Endothelial cell (in vitro differentiated cells): ENCODE results near the gene FHAD1. TPM values are rescaled to one million over a fixed set of nuclear protein-coding genes. Genes with fewer than 3 reads are reported as not detected.

Experiments
- DNase-seq: peaks from one replicate; pipeline ENCODE4 v3.0.0; 2021; ENCODE audit warnings: low spot score
- H3K27ac Mint-ChIP-seq: one replicate; pipeline ENCODE4 v1.8.0; 2021; ENCODE audit warnings: mixed read lengths, inconsistent platforms; ENCODE audit not compliant: unreplicated experiment
- H3K27me3 Mint-ChIP-seq: one replicate; pipeline ENCODE4 v1.8.0; 2021; ENCODE audit warnings: mild to moderate bottlenecking, moderate library complexity, mixed read lengths, inconsistent platforms; ENCODE audit not compliant: unreplicated experiment
- H3K36me3 Mint-ChIP-seq: one replicate; pipeline ENCODE4 v1.8.0; 2021; ENCODE audit warnings: mild to moderate bottlenecking, low read depth, mixed read lengths, inconsistent platforms; ENCODE audit not compliant: unreplicated experiment
- H3K4me1 Mint-ChIP-seq: one replicate; pipeline ENCODE4 v1.8.0; 2021; ENCODE audit warnings: mild to moderate bottlenecking, mixed read lengths, inconsistent platforms; ENCODE audit not compliant: unreplicated experiment
- H3K4me3 Mint-ChIP-seq: one replicate; pipeline ENCODE4 v1.8.0; 2021; ENCODE audit warnings: mild to moderate bottlenecking, mixed read lengths, inconsistent platforms; ENCODE audit not compliant: unreplicated experiment
- H3K9me3 Mint-ChIP-seq: one replicate; pipeline ENCODE4 v1.8.0; 2021; ENCODE audit warnings: mixed read lengths, inconsistent platforms; ENCODE audit not compliant: unreplicated experiment
- CTCF ChIP-seq: fragments of 200-600 bp; sonication (generic); IDR thresholded peaks from one replicate; pipeline ENCODE4 v1.5.0; 2021; ENCODE audit warnings: antibody characterized with exemption; ENCODE audit not compliant: unreplicated experiment
- total RNA-seq: library from RNA; stranded (reverse); fragmentation: NEBNext Ultra II Directional; extraction: Animal tissue kit (Norgen Biotek cat#: 25700); gene quantifications from one replicate; pipeline ENCODE4 v1.2.1, GENCODE V29; 2021; ENCODE audit not compliant: unreplicated experiment

Gene FHAD1
- total RNA-seq, 1 donor from 2014 or later = 2.1 TPM

- DNase-seq = no peak
- Mint-ChIP-seq H3K27me3 (peaks cover 2% of the 10 kb centered on the region), H3K9me3 (no peaks in the 10 kb centered on the region), H3K4me3 (no peak overlapping the region), H3K4me1 (peaks cover 7% of the 10 kb centered on the region), H3K36me3 (no peaks in the 10 kb centered on the region), H3K27ac (no peak overlapping the region)
- TF ChIP-seq CTCF = no peak
Measured at GRCh38 chr1:15346346-15347030, 99.5 kb downstream of the FHAD1 start.

GRCh38 chr1:15347182-15347581 lies 100.2 kb downstream of the FHAD1 start:
- no peak for TF ChIP-seq CTCF
- Mint-ChIP-seq H3K27ac (no peak overlapping the region), H3K36me3 (no peaks in the 10 kb centered on the region), H3K27me3 (peaks cover 2% of the 10 kb centered on the region), H3K9me3 (no peaks in the 10 kb centered on the region), H3K4me1 (peaks cover 7% of the 10 kb centered on the region), H3K4me3 (no peak overlapping the region)
- no peak for DNase-seq

GRCh38 chr1:15348648-15349047 lies 101.6 kb downstream of the FHAD1 start:
- DNase-seq = no peak
- H3K9me3 Mint-ChIP-seq = no peaks in the 10 kb centered on the region
- peaks cover 11% of the 10 kb centered on the region for H3K4me1 Mint-ChIP-seq
- no peak for TF ChIP-seq CTCF
- H3K27me3 Mint-ChIP-seq = peaks cover 2% of the 10 kb centered on the region
- H3K4me3 Mint-ChIP-seq = no peak overlapping the region
- no peak overlapping the region for H3K27ac Mint-ChIP-seq
- no peaks in the 10 kb centered on the region for H3K36me3 Mint-ChIP-seq

- H3K27me3 Mint-ChIP-seq = peaks cover 2% of the 10 kb centered on the region
- H3K9me3 Mint-ChIP-seq = no peaks in the 10 kb centered on the region
- no peak for DNase-seq
- no peak overlapping the region for H3K27ac Mint-ChIP-seq
- H3K36me3 Mint-ChIP-seq = no peaks in the 10 kb centered on the region
- H3K4me1 Mint-ChIP-seq = peaks cover 11% of the 10 kb centered on the region
- no peak for TF ChIP-seq CTCF
- no peak overlapping the region for H3K4me3 Mint-ChIP-seq
Measured at GRCh38 chr1:15349133-15349532, 102.1 kb downstream of the FHAD1 start.

- H3K4me3 Mint-ChIP-seq = no peak overlapping the region
- H3K36me3 Mint-ChIP-seq = no peaks in the 10 kb centered on the region
- H3K27me3 Mint-ChIP-seq = peaks cover 2% of the 10 kb centered on the region
- H3K4me1 Mint-ChIP-seq = peaks cover 9% of the 10 kb centered on the region
- no peaks in the 10 kb centered on the region for H3K9me3 Mint-ChIP-seq
- no peak for DNase-seq
- H3K27ac Mint-ChIP-seq = no peak overlapping the region
- TF ChIP-seq CTCF = no peak
Measured at GRCh38 chr1:15350151-15350550, 103.1 kb downstream of the FHAD1 start.
